Uterus (tissue), 2 donors: Measurements from ENCODE around the gene CDRT15.

Experiments
- POLR2A ChIP-seq, 2 donors: fragments of 450-650 bp; IDR thresholded peaks; one replicate each; pipeline ENCODE4 v1.6.1; 2016; ENCODE audit warnings: antibody characterized with exemption in 2 of 2, mild to moderate bottlenecking in 1 of 2, moderate library complexity in 1 of 2
- TF ChIP-seq, protein P1 (sequence below), 4 experiments: fragments of 200-600 bp in 2 of 4; fragments of 450-650 bp in 2 of 4; sonication (generic) in 2 of 4; IDR thresholded peaks; one replicate each; pipeline ENCODE4 v1.5.1; 2016 to 2019; ENCODE audit warnings: antibody characterized with exemption in 4 of 4, mild to moderate bottlenecking in 2 of 4, moderate library complexity in 1 of 4

DNA sequence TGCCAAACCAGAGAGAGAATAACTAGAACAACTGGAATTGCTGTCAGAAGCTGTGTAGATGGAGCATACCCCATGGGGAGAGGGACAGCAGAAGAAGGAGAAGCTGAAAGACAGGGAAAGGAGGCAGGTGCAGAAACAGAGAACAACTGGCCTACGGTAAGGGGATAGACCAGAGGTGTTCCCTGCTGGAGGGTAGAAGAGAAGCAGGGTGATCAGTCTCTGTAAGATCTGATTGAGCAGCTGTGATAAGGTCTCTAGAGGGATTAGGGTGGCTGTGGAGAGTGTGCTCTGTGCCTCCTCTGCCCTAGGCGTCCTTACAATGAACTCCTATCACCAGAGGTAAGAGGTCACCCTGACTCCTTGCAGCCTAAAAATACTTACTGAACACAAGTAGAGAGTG lies 33.8 kb upstream of the CDRT15 start:
- TF ChIP-seq, protein P1, sequence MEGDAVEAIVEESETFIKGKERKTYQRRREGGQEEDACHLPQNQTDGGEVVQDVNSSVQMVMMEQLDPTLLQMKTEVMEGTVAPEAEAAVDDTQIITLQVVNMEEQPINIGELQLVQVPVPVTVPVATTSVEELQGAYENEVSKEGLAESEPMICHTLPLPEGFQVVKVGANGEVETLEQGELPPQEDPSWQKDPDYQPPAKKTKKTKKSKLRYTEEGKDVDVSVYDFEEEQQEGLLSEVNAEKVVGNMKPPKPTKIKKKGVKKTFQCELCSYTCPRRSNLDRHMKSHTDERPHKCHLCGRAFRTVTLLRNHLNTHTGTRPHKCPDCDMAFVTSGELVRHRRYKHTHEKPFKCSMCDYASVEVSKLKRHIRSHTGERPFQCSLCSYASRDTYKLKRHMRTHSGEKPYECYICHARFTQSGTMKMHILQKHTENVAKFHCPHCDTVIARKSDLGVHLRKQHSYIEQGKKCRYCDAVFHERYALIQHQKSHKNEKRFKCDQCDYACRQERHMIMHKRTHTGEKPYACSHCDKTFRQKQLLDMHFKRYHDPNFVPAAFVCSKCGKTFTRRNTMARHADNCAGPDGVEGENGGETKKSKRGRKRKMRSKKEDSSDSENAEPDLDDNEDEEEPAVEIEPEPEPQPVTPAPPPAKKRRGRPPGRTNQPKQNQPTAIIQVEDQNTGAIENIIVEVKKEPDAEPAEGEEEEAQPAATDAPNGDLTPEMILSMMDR (IDR thresholded peaks at IDR 0.05): no peak
- TF ChIP-seq POLR2A (IDR thresholded peaks at IDR 0.05): no peak
